Thyroid gland (tissue), 4 donors: ENCODE data around the gene TLE1. TPM values are rescaled to one million over a fixed set of nuclear protein-coding genes. Genes with fewer than 3 reads are reported as not detected.

Source experiments
- DNase-seq, 2 donors: peaks; one replicate each; pipeline ENCODE4 v3.0.0-alpha.2; 2019
- H3K27ac ChIP-seq, 3 donors: fragments of 200-600 bp; sonication (generic); 1 replicate in 2 of 3; 2 replicates in 1 of 3; pipeline ENCODE4 v1.5.1; 2016 to 2019; ENCODE audit warnings: mild to moderate bottlenecking in 1 of 3, moderate library complexity in 1 of 3
- H3K27me3 ChIP-seq: fragments of 200-600 bp; sonication (generic); one replicate; pipeline ENCODE4 v1.5.1; 2019
- H3K36me3 ChIP-seq, 2 donors: fragments of 200-600 bp; sonication (generic); one replicate each; pipeline ENCODE4 v1.5.1; 2016 to 2019
- H3K4me1 ChIP-seq, 2 donors: fragments of 200-600 bp; sonication (generic); one replicate each; pipeline ENCODE4 v1.5.1; 2017 to 2019
- H3K4me3 ChIP-seq, 3 donors: fragments of 200-600 bp; sonication (generic); replicated peaks in 1 of 3; 1 replicate in 2 of 3; 2 replicates in 1 of 3; pipeline ENCODE4 v1.5.1; 2016; ENCODE audit warnings: mild to moderate bottlenecking in 1 of 3
- H3K9me3 ChIP-seq: fragments of 200-600 bp; sonication (generic); one replicate; pipeline ENCODE4 v1.5.1; 2017
- POLR2A ChIP-seq, 2 donors: fragments of 450-650 bp; IDR thresholded peaks; one replicate each; pipeline ENCODE4 v1.6.1; 2017; ENCODE audit warnings: antibody characterized with exemption in 2 of 2, mild to moderate bottlenecking in 2 of 2, moderate library complexity in 1 of 2
- WGBS, 2 donors: methylation state at CpG; one replicate each; pipeline ENCODE4 v1.1.5; 2017; 5-methylcytosine and 5-hydroxymethylcytosine counted together
- intact Hi-C: fragments of 100-400 bp; cut with DNase I; formaldehyde crosslinking; loops from one replicate; pipeline ENCODE4 v1.15.1; 2023
- total RNA-seq, 4 donors: library from RNA; depleted of rRNA; stranded (reverse); fragments of >200 nt; gene quantifications; one replicate each; pipeline ENCODE4 v1.2.3, GENCODE V29; 2016
- TF ChIP-seq, protein P1 (sequence below), 6 experiments: fragments of 200-600 bp in 3 of 6; fragments of 450-650 bp in 3 of 6; sonication (generic) in 3 of 6; IDR thresholded peaks; one replicate each; pipeline ENCODE4 v1.5.1; 2016 to 2019; ENCODE audit warnings: antibody characterized with exemption in 6 of 6, mild to moderate bottlenecking in 2 of 6, inconsistent platforms in 1 of 6, moderate library complexity in 1 of 6

The TLE1 gene
- total RNA-seq, 4 donors from 2014 or later, result 40.7 to 91.1 (median 58.4) TPM

DNA sequence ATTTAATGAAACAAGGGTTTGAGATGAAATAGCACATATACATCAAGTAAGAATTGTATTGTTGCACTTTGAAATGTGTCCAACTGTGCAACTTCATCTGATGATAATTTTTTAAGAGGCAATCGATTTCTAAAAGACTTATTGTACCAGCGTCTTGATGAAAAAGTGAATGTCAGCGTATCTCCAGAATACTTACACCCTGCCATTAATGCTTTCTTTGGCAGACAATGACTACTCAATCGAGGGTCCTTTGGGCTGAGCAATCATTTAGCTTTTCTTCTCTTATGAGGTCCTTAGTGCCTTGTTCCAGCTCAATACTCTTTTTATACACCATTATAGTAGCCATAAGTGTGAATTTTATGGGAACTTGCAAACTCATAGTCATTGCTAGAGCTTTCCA lies 4.7 kb downstream of the TLE1 start:
- 80 to 81% methylated on average over 4 of the region's 4 CpGs for WGBS, 2 donors
- no peak for DNase-seq

DNA sequence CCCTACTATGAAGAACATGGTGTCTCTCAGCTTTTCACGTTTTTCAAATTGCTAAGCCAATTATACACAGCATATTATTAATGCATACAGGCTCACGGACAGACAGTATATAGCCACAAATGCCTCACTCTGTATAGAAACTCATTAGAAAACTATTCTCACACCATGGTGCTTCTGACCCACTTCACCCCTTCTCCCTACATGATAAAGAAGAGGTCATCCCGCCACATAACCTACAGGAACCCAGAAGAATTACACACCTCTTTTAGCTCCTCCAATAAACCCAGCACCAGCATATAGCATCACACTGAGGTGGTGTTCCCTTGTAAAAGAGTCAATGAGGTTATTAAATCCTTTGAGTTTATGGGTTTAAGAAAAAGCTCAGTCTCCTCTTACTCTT lies 5.6 kb downstream of the TLE1 start:
- no peak for DNase-seq
- Histone ChIP-seq H3K4me1 (peaks cover 7 to 30% of the 10 kb centered on the region in 2 donors), H3K27ac (no peak overlapping the region), H3K4me3 (no peak overlapping the region), H3K27me3 (no peaks in the 10 kb centered on the region), H3K36me3 (peaks cover 0 to 4% of the 10 kb centered on the region in 2 donors), H3K9me3 (no peaks in the 10 kb centered on the region)
- intact Hi-C loops, result loop anchor here (10.0 kb wide), 1 partner anchor 89 kb away; no protein-coding TSS in a partner anchor
- TF ChIP-seq POLR2A (IDR thresholded peaks at IDR 0.05), result no peak
- TF ChIP-seq, protein P1, sequence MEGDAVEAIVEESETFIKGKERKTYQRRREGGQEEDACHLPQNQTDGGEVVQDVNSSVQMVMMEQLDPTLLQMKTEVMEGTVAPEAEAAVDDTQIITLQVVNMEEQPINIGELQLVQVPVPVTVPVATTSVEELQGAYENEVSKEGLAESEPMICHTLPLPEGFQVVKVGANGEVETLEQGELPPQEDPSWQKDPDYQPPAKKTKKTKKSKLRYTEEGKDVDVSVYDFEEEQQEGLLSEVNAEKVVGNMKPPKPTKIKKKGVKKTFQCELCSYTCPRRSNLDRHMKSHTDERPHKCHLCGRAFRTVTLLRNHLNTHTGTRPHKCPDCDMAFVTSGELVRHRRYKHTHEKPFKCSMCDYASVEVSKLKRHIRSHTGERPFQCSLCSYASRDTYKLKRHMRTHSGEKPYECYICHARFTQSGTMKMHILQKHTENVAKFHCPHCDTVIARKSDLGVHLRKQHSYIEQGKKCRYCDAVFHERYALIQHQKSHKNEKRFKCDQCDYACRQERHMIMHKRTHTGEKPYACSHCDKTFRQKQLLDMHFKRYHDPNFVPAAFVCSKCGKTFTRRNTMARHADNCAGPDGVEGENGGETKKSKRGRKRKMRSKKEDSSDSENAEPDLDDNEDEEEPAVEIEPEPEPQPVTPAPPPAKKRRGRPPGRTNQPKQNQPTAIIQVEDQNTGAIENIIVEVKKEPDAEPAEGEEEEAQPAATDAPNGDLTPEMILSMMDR (IDR thresholded peaks at IDR 0.05), result no peak
- 89 to 90% methylated on average over 3 of the region's 3 CpGs for WGBS, 2 donors

More for the DNA sequence above, 4.7 kb downstream of the TLE1 start:
- Histone ChIP-seq H3K9me3 (no peaks in the 10 kb centered on the region), H3K27me3 (no peaks in the 10 kb centered on the region), H3K36me3 (peaks cover 0 to 4% of the 10 kb centered on the region in 2 donors), H3K4me1 (peaks cover 7 to 30% of the 10 kb centered on the region in 2 donors), H3K27ac (no peak overlapping the region), H3K4me3 (no peak overlapping the region)
- intact Hi-C loops, result loop anchor here (5.0 to 10.0 kb wide), 2 partner anchors 90 to 162 kb away; no protein-coding TSS in a partner anchor
- TF ChIP-seq, protein P1 (IDR thresholded peaks at IDR 0.05), result no peak
- no peak for TF ChIP-seq POLR2A (IDR thresholded peaks at IDR 0.05)

- Histone ChIP-seq H3K4me1 (peaks cover 7 to 30% of the 10 kb centered on the region in 2 donors), H3K36me3 (peaks cover 0 to 4% of the 10 kb centered on the region in 2 donors), H3K27ac (no peak overlapping the region), H3K4me3 (no peak overlapping the region), H3K27me3 (no peaks in the 10 kb centered on the region), H3K9me3 (no peaks in the 10 kb centered on the region)
- no peak for DNase-seq
- WGBS, 2 donors, result 77 to 86% methylated on average over 3 of the region's 3 CpGs
- intact Hi-C loops, result loop anchor here (10.0 kb wide), 1 partner anchor 88 kb away; no protein-coding TSS in a partner anchor
- TF ChIP-seq POLR2A (IDR thresholded peaks at IDR 0.05), result no peak
- TF ChIP-seq, protein P1 (IDR thresholded peaks at IDR 0.05), result no peak
These were observed 6.1 kb downstream of the TLE1 start for GRCh38 chr9:81683238-81683637.

DNA sequence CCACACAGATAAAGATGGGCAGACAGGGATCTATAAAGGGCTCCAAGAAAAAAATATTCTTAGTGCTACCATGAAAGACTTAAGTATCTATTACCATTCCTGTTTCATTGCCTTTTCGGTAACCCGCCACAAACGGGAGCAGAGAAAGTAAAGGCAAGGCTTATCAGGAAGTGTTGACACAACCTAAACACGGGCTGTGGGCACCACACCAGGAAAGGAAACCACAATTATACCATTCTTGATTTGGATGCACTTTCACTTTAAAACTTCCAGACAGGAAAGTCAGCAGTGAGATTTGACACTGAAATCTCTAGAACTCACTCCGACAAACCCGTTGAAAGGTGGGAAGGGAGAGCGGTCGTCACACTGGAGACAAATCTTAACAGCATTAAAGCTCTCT lies 6.5 kb downstream of the TLE1 start:
- Histone ChIP-seq H3K27ac (no peak overlapping the region), H3K27me3 (no peaks in the 10 kb centered on the region), H3K36me3 (peaks cover 0 to 4% of the 10 kb centered on the region in 2 donors), H3K9me3 (no peaks in the 10 kb centered on the region), H3K4me1 (peaks cover 7 to 30% of the 10 kb centered on the region in 2 donors), H3K4me3 (no peak overlapping the region)
- TF ChIP-seq, protein P1 (IDR thresholded peaks at IDR 0.05), result no peak
- no peak for TF ChIP-seq POLR2A (IDR thresholded peaks at IDR 0.05)
- WGBS, 2 donors, result 59 to 64% methylated on average over 8 of the region's 8 CpGs
- no peak for DNase-seq
- intact Hi-C loops, result loop anchor here (10.0 kb wide), 1 partner anchor 88 kb away; no protein-coding TSS in a partner anchor

GRCh38 chr9:81682177-81682576 lies 7.2 kb downstream of the TLE1 start:
- Histone ChIP-seq H3K27ac (no peak overlapping the region), H3K36me3 (peaks cover 0 to 4% of the 10 kb centered on the region in 2 donors), H3K4me3 (no peak overlapping the region), H3K27me3 (no peaks in the 10 kb centered on the region), H3K9me3 (no peaks in the 10 kb centered on the region), H3K4me1 (peaks cover 7 to 30% of the 10 kb centered on the region in 2 donors)
- no peak for DNase-seq
- WGBS, 2 donors, result 89 to 95% methylated on average over 4 of the region's 4 CpGs
- TF ChIP-seq, protein P1 (IDR thresholded peaks at IDR 0.05), result no peak
- TF ChIP-seq POLR2A (IDR thresholded peaks at IDR 0.05), result no peak
- intact Hi-C loops, result loop anchor here (10.0 kb wide), 1 partner anchor 87 kb away; no protein-coding TSS in a partner anchor
